Fibroblast of the aortic adventitia (primary cell): ENCODE measurements around the gene MCC. TPM values are rescaled to one million over a fixed set of nuclear protein-coding genes. Genes with fewer than 3 reads are reported as not detected.

Experiments
- DNase-seq: peaks from one replicate; pipeline ENCODE4 v3.0.0-alpha.2; 2010; ENCODE audit warnings: low read depth
- H3K4me3 ChIP-seq: 2 replicates; pipeline ENCODE4 v1.5.1; 2011; ENCODE audit warnings: low read depth, mild to moderate bottlenecking, control low read depth, low read length, moderate library complexity
- total RNA-seq: library from RNA; depleted of rRNA; stranded (reverse); fragments of >200 nt; gene quantifications from 2 replicates; pipeline ENCODE4 v1.2.3, GENCODE V29; 2012; ENCODE audit warnings: low replicate concordance
- TF ChIP-seq, protein P1 (sequence below): IDR thresholded peaks from 2 replicates; pipeline ENCODE4 v1.5.1; 2011; ENCODE audit warnings: mild to moderate bottlenecking, low read length, control low read depth, inconsistent platforms; ENCODE audit not compliant: insufficient read depth

Gene MCC
- total RNA-seq, 1 donor: 62.4 TPM

DNA sequence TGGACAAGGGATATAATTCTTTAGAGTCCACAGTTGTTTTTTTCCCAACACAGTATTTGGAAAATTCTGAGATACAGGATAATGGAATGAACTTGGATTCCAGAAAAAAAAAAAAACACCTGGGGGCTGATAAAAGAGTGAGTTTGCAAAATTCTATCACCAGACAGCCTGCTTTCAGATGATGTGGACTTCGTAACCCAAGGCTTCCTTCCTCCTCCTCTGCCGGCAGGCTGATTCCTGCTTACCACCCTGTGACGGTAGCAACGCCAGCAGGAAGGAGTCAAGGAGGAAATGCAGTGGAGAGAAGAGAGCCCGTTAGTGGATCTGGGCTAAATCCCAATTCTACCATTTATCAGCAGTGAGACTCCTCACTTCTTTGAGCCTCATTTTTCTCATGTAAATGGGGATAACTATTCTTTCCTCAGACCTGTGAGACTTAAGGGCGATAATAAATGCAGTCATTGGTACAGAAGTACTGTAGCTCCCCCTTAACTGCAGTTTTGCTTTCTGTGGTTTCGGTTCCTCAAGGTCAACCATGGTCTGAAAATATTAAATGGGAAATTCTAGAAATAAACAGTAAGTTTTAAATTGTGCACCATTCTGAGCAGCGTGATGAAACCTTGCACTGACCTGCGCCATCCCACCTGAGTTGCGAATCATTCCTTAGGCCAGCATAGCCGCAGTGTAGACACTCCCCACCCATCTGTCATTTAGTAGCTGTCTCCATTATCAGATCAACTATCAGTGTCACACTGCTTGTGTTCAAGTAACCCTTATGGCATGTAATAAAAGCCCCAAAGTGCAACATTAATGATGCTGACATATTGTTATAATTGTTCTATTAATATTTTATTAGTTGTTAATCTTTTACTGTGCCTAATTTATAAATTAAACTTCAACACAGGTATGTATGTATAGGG, 440.3 kb downstream of the MCC start:
- DNase-seq: no peak
- TF ChIP-seq, protein P1, sequence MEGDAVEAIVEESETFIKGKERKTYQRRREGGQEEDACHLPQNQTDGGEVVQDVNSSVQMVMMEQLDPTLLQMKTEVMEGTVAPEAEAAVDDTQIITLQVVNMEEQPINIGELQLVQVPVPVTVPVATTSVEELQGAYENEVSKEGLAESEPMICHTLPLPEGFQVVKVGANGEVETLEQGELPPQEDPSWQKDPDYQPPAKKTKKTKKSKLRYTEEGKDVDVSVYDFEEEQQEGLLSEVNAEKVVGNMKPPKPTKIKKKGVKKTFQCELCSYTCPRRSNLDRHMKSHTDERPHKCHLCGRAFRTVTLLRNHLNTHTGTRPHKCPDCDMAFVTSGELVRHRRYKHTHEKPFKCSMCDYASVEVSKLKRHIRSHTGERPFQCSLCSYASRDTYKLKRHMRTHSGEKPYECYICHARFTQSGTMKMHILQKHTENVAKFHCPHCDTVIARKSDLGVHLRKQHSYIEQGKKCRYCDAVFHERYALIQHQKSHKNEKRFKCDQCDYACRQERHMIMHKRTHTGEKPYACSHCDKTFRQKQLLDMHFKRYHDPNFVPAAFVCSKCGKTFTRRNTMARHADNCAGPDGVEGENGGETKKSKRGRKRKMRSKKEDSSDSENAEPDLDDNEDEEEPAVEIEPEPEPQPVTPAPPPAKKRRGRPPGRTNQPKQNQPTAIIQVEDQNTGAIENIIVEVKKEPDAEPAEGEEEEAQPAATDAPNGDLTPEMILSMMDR: no peak
- no peak overlapping the region for H3K4me3 ChIP-seq

DNA sequence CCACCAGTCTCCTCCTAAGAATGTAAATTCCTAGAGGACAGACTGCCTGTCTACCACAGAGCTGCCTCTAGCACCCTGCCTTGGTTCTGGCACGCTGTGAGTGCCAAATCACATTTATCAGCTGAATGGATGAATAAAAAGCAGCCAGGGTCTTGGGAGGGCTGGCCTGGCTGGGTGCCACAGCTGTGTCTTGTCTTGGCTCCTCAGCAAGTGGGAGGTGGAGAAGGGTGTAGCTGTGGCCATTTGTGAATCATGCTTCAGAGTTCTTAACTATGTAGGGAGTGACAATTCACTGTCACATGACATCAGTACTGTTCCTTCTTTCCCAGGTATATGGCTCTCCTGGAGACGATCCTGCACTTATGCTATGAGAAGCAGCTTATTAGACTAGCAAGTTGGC, 441.0 kb downstream of the MCC start:
- TF ChIP-seq, protein P1: no peak
- no peak overlapping the region for H3K4me3 ChIP-seq
- DNase-seq: peak; percentile 46

DNA sequence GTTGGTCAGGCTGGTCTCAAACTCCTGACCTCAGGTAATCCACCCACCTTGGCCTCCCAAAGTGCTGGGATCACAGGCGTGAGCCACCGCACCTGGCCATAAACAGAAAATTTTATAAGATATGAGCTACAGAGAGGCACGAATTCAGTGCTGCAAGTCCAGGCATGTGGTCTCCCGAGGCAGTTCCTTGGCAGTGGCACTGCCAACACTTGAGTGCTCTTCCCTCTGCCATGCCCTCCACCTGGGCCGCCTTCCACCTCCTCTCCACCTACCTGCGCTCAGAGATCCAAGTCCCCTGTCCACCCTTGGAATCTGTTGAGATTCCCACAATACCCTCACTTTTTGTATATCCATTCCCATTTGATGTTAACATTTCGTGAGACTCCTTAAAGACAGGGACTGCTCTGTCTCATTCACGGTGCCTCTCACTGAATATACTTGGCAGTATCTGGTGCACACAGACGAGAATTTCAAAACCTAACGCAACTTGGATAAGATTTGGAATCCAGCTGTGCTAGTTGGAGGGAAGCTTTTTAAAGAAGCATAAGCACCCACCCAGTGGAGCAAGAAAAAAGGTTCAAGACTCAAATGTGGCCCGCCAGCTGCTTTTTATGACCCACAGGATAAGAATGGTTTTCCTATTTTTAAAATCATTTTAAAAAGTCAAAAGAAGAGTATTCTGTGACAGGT, 443.3 kb downstream of the MCC start:
- TF ChIP-seq, protein P1: no peak
- DNase-seq: no peak
- H3K4me3 ChIP-seq: no peak overlapping the region

DNA sequence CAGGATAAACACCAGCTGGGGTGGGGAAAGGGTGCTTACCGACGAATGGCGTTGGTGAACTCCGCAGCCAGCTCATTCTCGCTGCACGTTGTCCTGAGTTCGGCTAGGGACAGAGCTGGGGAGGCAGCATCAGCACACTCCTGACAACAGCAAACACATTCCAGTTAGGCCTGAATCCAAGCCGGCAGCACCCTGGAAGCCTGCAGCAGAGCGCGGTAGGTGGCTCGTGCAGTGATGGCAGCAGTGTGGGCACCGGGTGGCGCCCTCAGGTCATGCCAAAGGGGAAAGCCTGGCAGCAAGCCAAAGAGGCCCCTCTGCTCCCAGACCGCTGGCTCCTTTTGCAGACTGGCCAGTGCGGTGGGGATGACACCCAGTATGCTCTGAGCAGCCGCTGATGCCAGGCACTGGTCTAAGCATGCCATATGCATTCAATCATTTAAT, 444.7 kb downstream of the MCC start:
- no peak for DNase-seq
- TF ChIP-seq, protein P1: no peak
- H3K4me3 ChIP-seq: no peak overlapping the region

DNA sequence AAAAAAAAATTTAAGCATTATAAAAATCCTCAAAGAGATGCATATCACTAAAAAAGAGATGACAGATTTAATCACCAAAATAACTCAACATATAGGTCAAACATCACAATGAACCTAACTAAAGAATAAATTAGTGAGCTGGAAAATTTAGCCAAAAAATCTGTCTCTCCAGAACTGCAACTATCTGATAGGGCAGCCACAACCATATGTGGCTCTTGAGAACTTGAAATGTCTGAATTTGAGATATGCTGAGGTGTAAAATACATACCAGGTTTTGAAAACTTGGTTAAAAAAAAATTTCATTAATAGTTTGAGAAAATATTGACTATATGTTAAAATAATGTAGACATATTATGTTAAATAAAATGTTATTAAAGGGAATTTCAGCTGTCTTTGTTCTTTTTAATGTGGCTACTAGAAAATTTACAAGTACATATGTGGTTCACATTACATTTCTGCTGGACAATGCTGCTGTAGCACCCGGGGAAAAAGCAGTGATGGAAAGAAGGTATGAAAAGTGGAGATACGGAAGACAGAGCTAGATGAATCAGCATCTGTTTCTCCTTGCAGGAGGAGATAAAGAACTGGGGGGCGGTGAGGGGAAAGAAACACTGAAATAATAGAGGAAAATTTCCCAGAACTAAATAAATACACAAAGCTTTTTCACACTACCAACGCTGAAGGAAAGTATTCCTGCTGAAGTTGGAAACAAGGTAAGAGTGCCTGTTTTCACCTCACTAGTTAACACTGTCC, 445.6 kb downstream of the MCC start:
- TF ChIP-seq, protein P1: no peak
- H3K4me3 ChIP-seq: no peak overlapping the region
- no peak for DNase-seq

DNA sequence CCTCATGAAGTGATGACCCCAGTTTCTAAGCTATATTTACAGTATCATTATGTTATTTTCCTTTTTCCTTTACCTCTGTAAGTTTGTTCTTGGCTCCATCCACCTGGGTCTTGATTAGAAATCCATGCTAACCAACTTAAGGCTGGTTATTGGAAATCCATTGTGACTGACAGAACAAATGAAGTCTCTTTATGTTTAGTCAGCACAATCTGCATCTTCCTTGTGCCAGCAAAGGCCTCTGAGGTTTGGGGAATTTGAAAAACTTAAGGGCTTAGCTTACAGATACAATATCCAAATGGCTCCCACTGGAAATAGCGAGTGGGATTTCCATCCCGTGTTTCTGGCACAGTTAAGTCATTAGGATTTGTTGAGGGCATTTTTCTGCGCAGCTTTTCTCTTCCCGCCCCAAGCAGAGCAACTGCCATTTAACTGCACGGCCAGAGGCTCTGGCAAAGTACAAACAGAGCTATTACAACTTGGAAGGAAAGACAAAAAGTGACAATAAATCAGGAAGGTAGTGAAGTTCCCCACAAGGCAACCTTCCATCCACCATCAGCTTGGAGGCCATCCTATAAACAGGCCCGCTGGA, 447.5 kb downstream of the MCC start:
- no peak for DNase-seq
- TF ChIP-seq, protein P1: no peak
- no peak overlapping the region for H3K4me3 ChIP-seq
